ENCODE data around the gene SEC24D. TPM values are rescaled to one million over a fixed set of nuclear protein-coding genes. Genes with fewer than 3 reads are reported as not detected.

The SEC24D gene
- total RNA-seq, 6 experiments from 2014 or later: 164 to 198 (median 183) TPM

- peaks cover 12% of the 10 kb centered on the region for H3K36me3 Mint-ChIP-seq (ENCODE audit: low read depth)
- peaks cover 2% of the 10 kb centered on the region; the same call in 1 of the 2 replicates for H3K27me3 Mint-ChIP-seq (ENCODE audit: insufficient read depth)
- H3K27ac Mint-ChIP-seq: no peak overlapping the region
- no peak for DNase-seq
- H3K9me3 Mint-ChIP-seq: no peaks in the 10 kb centered on the region
- peaks cover 18% of the 10 kb centered on the region for H3K4me1 Mint-ChIP-seq (ENCODE audit: low read depth)
- TF ChIP-seq CTCF (IDR thresholded peaks at IDR 0.05): no peak
- no peak overlapping the region for H3K4me3 Mint-ChIP-seq
Observed at GRCh38 chr4:118711052-118711451, 124.9 kb downstream of the SEC24D start.

GRCh38 chr4:118703118-118703517, 132.8 kb downstream of the SEC24D start:
- H3K4me1 Mint-ChIP-seq (ENCODE audit: low read depth): no peaks in the 10 kb centered on the region
- peaks cover 25% of the 10 kb centered on the region for H3K36me3 Mint-ChIP-seq (ENCODE audit: low read depth)
- no peaks in the 10 kb centered on the region for H3K9me3 Mint-ChIP-seq

GRCh38 chr4:118684873-118685811, 150.8 kb downstream of the SEC24D start, which contains the start of gene METTL14:
Gene METTL14 (plus strand): TSS chr4:118685392. CDS start chr4:118685535, 143 bp downstream.
- no peaks in the 10 kb centered on the region; the same call in none of the 2 replicates for H3K27me3 Mint-ChIP-seq (ENCODE audit: insufficient read depth)
- DNase-seq: peak; percentile 85
- H3K4me3 Mint-ChIP-seq: peak within 1 kb of the TSS; percentile 100
- H3K27ac Mint-ChIP-seq: peak within 1 kb of the TSS; percentile 95
- TF ChIP-seq CTCF (IDR thresholded peaks at IDR 0.05): peak; percentile 33
- peaks cover 31% of the 10 kb centered on the region for H3K4me1 Mint-ChIP-seq (ENCODE audit: low read depth)
- no peaks in the 10 kb centered on the region for H3K36me3 Mint-ChIP-seq (ENCODE audit: low read depth)
- H3K9me3 Mint-ChIP-seq: no peaks in the 10 kb centered on the region

More at GRCh38 chr4:118703118-118703517, 132.8 kb downstream of the SEC24D start:
- TF ChIP-seq CTCF (IDR thresholded peaks at IDR 0.05): no peak
- no peaks in the 10 kb centered on the region for H3K27me3 Mint-ChIP-seq (ENCODE audit: insufficient read depth)
- DNase-seq: no peak
- H3K27ac Mint-ChIP-seq: no peak overlapping the region
- H3K4me3 Mint-ChIP-seq: no peak overlapping the region

GRCh38 chr4:118683513-118683912, 152.4 kb downstream of the SEC24D start:
- DNase-seq: no peak
- peak overlapping the region; percentile 1; the same call in 1 of the 2 replicates for H3K4me3 Mint-ChIP-seq
- TF ChIP-seq CTCF (IDR thresholded peaks at IDR 0.05): no peak
- H3K36me3 Mint-ChIP-seq (ENCODE audit: low read depth): no peaks in the 10 kb centered on the region
- H3K4me1 Mint-ChIP-seq (ENCODE audit: low read depth): peaks cover 31% of the 10 kb centered on the region
- H3K27me3 Mint-ChIP-seq (ENCODE audit: insufficient read depth): no peaks in the 10 kb centered on the region; the same call in none of the 2 replicates
- no peaks in the 10 kb centered on the region for H3K9me3 Mint-ChIP-seq
- no peak overlapping the region for H3K27ac Mint-ChIP-seq

GRCh38 chr4:118682928-118683327, 153.0 kb downstream of the SEC24D start:
- Mint-ChIP-seq H3K27me3 (ENCODE audit: insufficient read depth) (no peaks in the 10 kb centered on the region; the same call in none of the 2 replicates), H3K4me3 (peak overlapping the region; percentile 1; the same call in 1 of the 2 replicates), H3K27ac (no peak overlapping the region)

More at GRCh38 chr4:118682928-118683327, 153.0 kb downstream of the SEC24D start:
- DNase-seq: peak; percentile 40
- Mint-ChIP-seq H3K4me1 (ENCODE audit: low read depth) (peaks cover 31% of the 10 kb centered on the region), H3K9me3 (no peaks in the 10 kb centered on the region), H3K36me3 (ENCODE audit: low read depth) (no peaks in the 10 kb centered on the region)
- TF ChIP-seq CTCF (IDR thresholded peaks at IDR 0.05): peak; percentile 81
